Endothelial cell of umbilical vein (primary cell): ENCODE results near the gene SLC6A6. TPM values are rescaled to one million over a fixed set of nuclear protein-coding genes. Genes with fewer than 3 reads are reported as not detected.

Experiments
- BruUV-seq: library from RNA; stranded (reverse); fragments of 400-500 nt; replicated peaks from 2 replicates; lab custom pipeline; 2021; lab: Mats Ljungman, UMichigan
- CTCF ChIA-PET: fragments of 300-600, 350-600 bp; sonication (Branson Sonifier 250); formaldehyde crosslinking; loops from one replicate; lab custom pipeline; 2021; ENCODE audit warnings: antibody characterized with exemption, inconsistent platforms; lab: Charles Lee
- POLR2A ChIA-PET: fragments of 300-600, 350-600 bp; sonication (Branson Sonifier 250); formaldehyde crosslinking; loops from one replicate; lab custom pipeline; 2021; ENCODE audit warnings: antibody characterized with exemption, inconsistent platforms; lab: Charles Lee
- DNase-seq: peaks from one replicate; pipeline ENCODE4 v3.0.0-alpha.2; 2011; ENCODE audit warnings: low read depth, low spot score
- FAIRE-seq: peaks from 2 replicates; lab custom pipeline; 2011; peaks lifted over from hg19 to GRCh38; lab: Jason Lieb, UNC
- H2AFZ ChIP-seq: 2 replicates; pipeline ENCODE4 v1.6.0; 2012; ENCODE audit warnings: low read depth, low read length, control low read depth, inconsistent platforms
- H3K27ac ChIP-seq: 2 replicates; pipeline ENCODE4 v1.5.1; 2011; ENCODE audit warnings: low read depth, mild to moderate bottlenecking, control low read depth, low read length, moderate library complexity; ENCODE audit not compliant: insufficient read depth
- H3K27me3 ChIP-seq, 2 experiments: 2 replicates each; pipeline versions ENCODE4 v1.6.0 to v1.6.1; 2011; ENCODE audit warnings: low read length in 2 of 2, mixed read lengths in 1 of 2; ENCODE audit not compliant: control insufficient read depth in 2 of 2, insufficient read depth in 2 of 2
- H3K36me3 ChIP-seq, 2 experiments: 2 replicates in 1 of 2; 3 replicates in 1 of 2; pipeline ENCODE4 v1.5.1; 2011; ENCODE audit warnings: low read length in 2 of 2, mild to moderate bottlenecking in 1 of 2, moderate library complexity in 1 of 2; ENCODE audit not compliant: control insufficient read depth in 2 of 2, insufficient read depth in 2 of 2; ENCODE audit errors: extremely low read depth in 1 of 2
- H3K4me1 ChIP-seq: 3 replicates; pipeline ENCODE4 v1.5.1; 2011; ENCODE audit warnings: mild to moderate bottlenecking, low read length; ENCODE audit not compliant: control insufficient read depth, insufficient read depth; ENCODE audit errors: extremely low read depth
- H3K4me2 ChIP-seq: 2 replicates; pipeline ENCODE4 v1.6.1; 2011; ENCODE audit warnings: low read length, control low read depth, mixed read lengths; ENCODE audit not compliant: insufficient read depth
- H3K4me3 ChIP-seq, 3 experiments: fragments of 200-600 bp in 1 of 3; sonication (generic), shearing (Covaris generic) in 1 of 3; replicated peaks in 1 of 3; 2 replicates each; pipeline ENCODE4 v1.5.1; 2011 to 2016; ENCODE audit warnings: control low read depth in 3 of 3, low read length in 3 of 3, mild to moderate bottlenecking in 2 of 3, inconsistent platforms in 1 of 3, low read depth in 1 of 3, moderate library complexity in 1 of 3; ENCODE audit not compliant: insufficient read depth in 1 of 3
- H3K79me2 ChIP-seq: 2 replicates; pipeline ENCODE4 v1.6.0; 2012; ENCODE audit warnings: low read length, inconsistent platforms; ENCODE audit not compliant: control insufficient read depth, insufficient read depth
- H3K9ac ChIP-seq: replicated peaks from 2 replicates; pipeline ENCODE3; 2011; ENCODE audit warnings: low read length, control low read depth; ENCODE audit not compliant: insufficient read depth; ENCODE audit errors: extremely low read depth
- H3K9me1 ChIP-seq: replicated peaks from 3 replicates; pipeline ENCODE4 v1.6.0; 2011; ENCODE audit warnings: mild to moderate bottlenecking, low read length; ENCODE audit not compliant: control insufficient read depth, insufficient read depth; ENCODE audit errors: extremely low read depth
- H3K9me3 ChIP-seq: replicated peaks from 2 replicates; pipeline ENCODE4 v1.5.1; 2012; ENCODE audit warnings: low read length, inconsistent platforms; ENCODE audit not compliant: control insufficient read depth, insufficient read depth
- H4K20me1 ChIP-seq: replicated peaks from 2 replicates; pipeline ENCODE3; 2011; ENCODE audit warnings: mild to moderate bottlenecking, low read length; ENCODE audit not compliant: control insufficient read depth, insufficient read depth; ENCODE audit errors: extremely low read depth
- EZH2 ChIP-seq: IDR thresholded peaks from 2 replicates; pipeline ENCODE4 v1.6.1; 2012; ENCODE audit warnings: borderline replicate concordance, low read depth, mild to moderate bottlenecking, moderate library complexity, low read length, inconsistent platforms; ENCODE audit not compliant: severe bottlenecking
- FOS ChIP-seq: IDR thresholded peaks from 2 replicates; pipeline ENCODE4 v1.6.1; 2011; ENCODE audit warnings: mild to moderate bottlenecking, low read length, moderate library complexity, borderline replicate concordance; ENCODE audit not compliant: insufficient read depth
- GATA2 ChIP-seq: IDR thresholded peaks from 2 replicates; pipeline ENCODE4 v1.7.0; 2011; ENCODE audit warnings: low read depth, mild to moderate bottlenecking, moderate library complexity, mixed read lengths, low read length; ENCODE audit not compliant: insufficient read length, insufficient read depth
- JUN ChIP-seq: IDR thresholded peaks from 2 replicates; pipeline ENCODE4 v1.6.1; 2011; ENCODE audit warnings: borderline replicate concordance, low read depth; ENCODE audit not compliant: insufficient read length, insufficient read depth
- MAX ChIP-seq: IDR thresholded peaks from 2 replicates; pipeline ENCODE4 v1.6.1; 2011; ENCODE audit not compliant: insufficient read depth, insufficient read length
- MYC ChIP-seq: IDR thresholded peaks from one replicate; pipeline ENCODE4 v1.6.1; 2011; ENCODE audit warnings: mild to moderate bottlenecking, low read depth, low read length
- POLR2A ChIP-seq: IDR thresholded peaks from 2 replicates; pipeline ENCODE4 v1.6.1; 2012; ENCODE audit warnings: low read depth, mild to moderate bottlenecking, control low read depth, low read length
- POLR2AphosphoS5 ChIP-seq: IDR thresholded peaks from 2 replicates; pipeline ENCODE4 v1.6.1; 2012; ENCODE audit warnings: low read depth, mild to moderate bottlenecking, control low read depth, low read length, moderate library complexity; ENCODE audit not compliant: insufficient read depth
- dilution Hi-C: fragments of 300-500 bp; cut with MboI; formaldehyde crosslinking; loops from one replicate; pipeline ENCODE4 v1.15.0; 2019; ENCODE audit warnings: low sequenced_read_pairs; ENCODE audit not compliant: extremely low pct_ligation_motif_present
- intact Hi-C: fragments of 100-400 bp; cut with micrococcal nuclease; formaldehyde crosslinking; loops from one replicate; pipeline ENCODE4 v1.10.0; 2022
- polyA plus RNA-seq, 4 experiments: library from polyadenylated mRNA; depleted of rRNA in 3 of 4; stranded (reverse) in 3 of 4; unstranded in 1 of 4; fragments of >200 nt; gene quantifications; 2 replicates each; pipeline versions ENCODE4 v1.2.1 to v1.2.3, GENCODE V29; 2011 to 2012; ENCODE audit warnings: missing spikeins in 1 of 4
- total RNA-seq: library from RNA; stranded (reverse); gene quantifications from 2 replicates; pipeline ENCODE4 v1.2.3, GENCODE V29; 2021
- TF ChIP-seq, protein P1 (sequence below), 2 donors: IDR thresholded peaks; 1 replicate in 1 of 2; 2 replicates in 1 of 2; pipeline ENCODE4 v1.5.1; 2011; ENCODE audit warnings: low read length in 2 of 2, mild to moderate bottlenecking in 2 of 2, moderate library complexity in 2 of 2, control low read depth in 1 of 2, inconsistent platforms in 1 of 2, low read depth in 1 of 2; ENCODE audit not compliant: insufficient read depth in 1 of 2; ENCODE audit errors: extremely low read depth in 1 of 2

Gene SLC6A6
- total and polyA plus RNA-seq, 2 donors (not counting 3 experiments of a cell fraction or from before 2014, with no cell fraction given): 25.7 to 38.0 TPM

DNA sequence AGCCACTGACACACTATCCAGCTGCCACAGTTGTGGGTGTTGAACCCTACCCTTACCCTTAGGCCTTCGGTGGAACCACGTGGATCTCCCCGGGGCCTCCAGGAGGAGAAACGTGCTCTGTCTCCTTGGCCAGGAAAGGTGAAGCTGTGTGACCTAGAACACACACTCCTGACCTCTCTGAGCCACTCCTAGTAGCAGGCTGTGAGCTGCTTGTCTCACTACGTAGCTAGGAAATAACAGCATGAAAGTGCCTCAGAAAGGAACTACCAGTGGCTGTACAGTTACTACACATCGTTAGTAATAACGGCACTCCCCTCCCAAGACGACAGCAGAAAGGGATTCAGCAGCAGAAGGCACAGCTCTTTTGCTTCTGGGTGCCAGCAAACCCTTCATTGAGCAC is 36.2 kb upstream of the SLC6A6 start:
- ChIA-PET POLR2A (no interaction called here), CTCF (interaction anchor here (1.5 kb wide), 1 partner anchor 9 kb away, joined by 4 read pairs; no protein-coding TSS in a partner anchor)
- DNase-seq (no peak), FAIRE-seq (no peak)
- H3K79me2 ChIP-seq: no peaks in the 10 kb centered on the region
- H3K4me1 ChIP-seq: no peaks in the 10 kb centered on the region
- TF ChIP-seq MYC (no peak), MAX (no peak), FOS (no peak), POLR2A (no peak), GATA2 (no peak), EZH2 (no peak), JUN (no peak), POLR2AphosphoS5 (no peak)
- TF ChIP-seq, protein P1, sequence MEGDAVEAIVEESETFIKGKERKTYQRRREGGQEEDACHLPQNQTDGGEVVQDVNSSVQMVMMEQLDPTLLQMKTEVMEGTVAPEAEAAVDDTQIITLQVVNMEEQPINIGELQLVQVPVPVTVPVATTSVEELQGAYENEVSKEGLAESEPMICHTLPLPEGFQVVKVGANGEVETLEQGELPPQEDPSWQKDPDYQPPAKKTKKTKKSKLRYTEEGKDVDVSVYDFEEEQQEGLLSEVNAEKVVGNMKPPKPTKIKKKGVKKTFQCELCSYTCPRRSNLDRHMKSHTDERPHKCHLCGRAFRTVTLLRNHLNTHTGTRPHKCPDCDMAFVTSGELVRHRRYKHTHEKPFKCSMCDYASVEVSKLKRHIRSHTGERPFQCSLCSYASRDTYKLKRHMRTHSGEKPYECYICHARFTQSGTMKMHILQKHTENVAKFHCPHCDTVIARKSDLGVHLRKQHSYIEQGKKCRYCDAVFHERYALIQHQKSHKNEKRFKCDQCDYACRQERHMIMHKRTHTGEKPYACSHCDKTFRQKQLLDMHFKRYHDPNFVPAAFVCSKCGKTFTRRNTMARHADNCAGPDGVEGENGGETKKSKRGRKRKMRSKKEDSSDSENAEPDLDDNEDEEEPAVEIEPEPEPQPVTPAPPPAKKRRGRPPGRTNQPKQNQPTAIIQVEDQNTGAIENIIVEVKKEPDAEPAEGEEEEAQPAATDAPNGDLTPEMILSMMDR (IDR thresholded peaks at IDR 0.05; ENCODE audit: extremely low read depth in 1 of 2, insufficient read depth in 1 of 2, low read depth in 1 of 2, low read length in 2 of 2): no peak
- H3K9me3 ChIP-seq: no peaks in the 10 kb centered on the region
- no TSS peak for BruUV-seq
- H3K27me3 ChIP-seq: peaks cover 0 to 3% of the 10 kb centered on the region in 2 experiments
- no peaks in the 10 kb centered on the region for H3K9me1 ChIP-seq
- H4K20me1 ChIP-seq: no peaks in the 10 kb centered on the region
- no peak overlapping the region for H3K9ac ChIP-seq
- dilution Hi-C loops (no loop called here), intact Hi-C loops (no loop called here)
- no peaks in the 10 kb centered on the region for H3K36me3 ChIP-seq
- no peak overlapping the region for H3K27ac ChIP-seq
- H3K4me3 ChIP-seq: no peak overlapping the region
- no peak overlapping the region for H2AFZ ChIP-seq
- no peak overlapping the region for H3K4me2 ChIP-seq
